GM18858 (cell line): ENCODE data around the gene RNF121.

Source experiments
- ATAC-seq: cut with Tn5 transposase; IDR thresholded peaks from one replicate; pipeline ENCODE4 v1.9.1; 2021; ENCODE audit not compliant: unreplicated experiment

The RNF121 gene

DNA sequence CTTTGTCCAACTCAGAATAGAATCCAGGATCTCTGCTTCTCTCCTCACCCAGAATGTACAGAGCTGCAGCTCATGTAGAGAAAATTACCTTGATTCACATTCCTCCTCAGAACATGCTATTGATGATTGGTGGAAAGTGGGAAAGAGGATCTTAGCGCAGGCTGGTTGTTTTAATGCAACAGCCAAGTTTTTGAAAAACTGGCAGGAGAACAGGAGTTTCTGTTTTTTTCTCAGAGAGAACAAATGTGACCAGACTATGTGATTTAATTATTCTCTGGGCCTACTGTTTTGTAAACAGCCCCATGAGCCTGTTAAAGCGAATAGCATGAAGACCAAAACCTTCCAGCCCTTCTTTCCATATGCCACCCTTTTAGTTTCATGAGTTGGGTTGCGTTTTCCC is 50.8 kb downstream of the RNF121 start:
- no peak for ATAC-seq

DNA sequence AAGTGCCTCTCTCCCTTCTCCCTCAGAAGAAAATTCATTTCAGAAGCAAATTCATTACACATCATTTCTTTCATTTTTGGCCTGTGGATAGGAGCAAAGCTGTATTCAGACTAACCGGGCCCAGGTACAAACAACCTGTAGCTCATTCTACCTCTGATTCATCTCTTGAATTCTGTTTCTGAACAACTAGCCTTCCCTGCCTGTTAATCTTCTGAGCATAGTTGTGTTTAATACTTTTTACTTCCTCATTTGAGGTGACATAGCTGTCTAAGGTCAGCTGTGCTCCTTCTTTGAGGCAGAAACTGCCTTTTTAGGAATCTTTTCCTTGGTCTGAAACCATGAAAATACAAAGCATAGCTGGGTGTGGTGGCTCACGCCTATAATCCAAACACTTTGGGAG is 57.3 kb downstream of the RNF121 start:
- no peak for ATAC-seq

DNA sequence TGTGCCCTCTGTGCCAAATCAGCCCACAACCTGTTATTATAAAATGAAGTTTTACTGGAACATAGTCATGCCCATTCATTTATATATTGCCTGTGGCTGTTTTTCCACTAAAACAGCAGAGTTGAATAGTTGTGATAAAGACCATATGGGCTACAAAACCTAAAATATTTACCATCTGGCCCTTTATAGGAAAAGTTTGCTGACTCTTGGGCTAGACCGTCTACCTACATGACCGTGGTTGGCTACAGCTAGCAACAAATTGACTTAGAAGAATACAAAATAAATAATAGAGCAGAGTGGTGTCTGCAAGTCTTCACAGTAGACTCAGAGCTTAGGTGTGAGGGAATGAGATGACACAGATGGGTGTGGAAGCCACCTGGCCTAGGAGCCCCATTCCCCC is 58.7 kb downstream of the RNF121 start:
- no peak for ATAC-seq

DNA sequence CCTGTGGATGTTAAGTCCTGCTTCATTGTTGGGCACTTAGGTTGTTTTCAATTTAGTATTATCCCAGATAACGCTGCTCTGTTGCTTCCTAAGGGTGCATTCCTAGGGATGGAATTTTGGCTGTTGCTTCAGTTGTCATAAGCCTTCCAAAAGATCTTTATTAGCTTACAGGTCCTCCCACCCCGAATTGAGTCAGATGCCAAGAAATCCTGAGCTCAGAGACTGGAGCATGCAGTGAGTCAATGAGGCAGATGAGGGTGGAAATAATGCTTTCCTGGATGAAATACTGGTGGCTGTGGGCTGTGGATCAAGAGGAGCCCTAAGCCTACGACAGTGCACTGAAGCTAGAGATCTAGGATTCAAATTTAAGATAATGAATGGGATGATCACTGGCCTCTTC is 59.2 kb downstream of the RNF121 start:
- no peak for ATAC-seq

DNA sequence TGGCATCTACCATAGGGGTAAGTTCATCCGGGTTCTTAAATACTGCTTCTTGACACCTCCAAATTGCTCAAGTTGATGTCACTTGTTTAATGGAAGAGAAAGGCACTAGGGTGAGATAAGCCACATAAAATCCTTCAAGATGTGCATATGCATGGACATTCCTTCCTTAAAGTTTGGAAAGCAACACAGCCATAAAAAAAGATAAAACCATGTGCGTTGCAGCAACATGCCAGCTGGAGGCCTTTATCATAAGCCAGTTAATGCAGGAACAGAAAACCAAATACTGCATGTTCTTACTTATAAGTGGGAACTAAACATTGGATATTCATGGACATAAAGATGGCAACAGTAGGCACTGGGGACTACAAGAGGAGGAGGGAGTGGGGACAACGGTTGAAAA is 61.9 kb downstream of the RNF121 start:
- ATAC-seq: no peak

DNA sequence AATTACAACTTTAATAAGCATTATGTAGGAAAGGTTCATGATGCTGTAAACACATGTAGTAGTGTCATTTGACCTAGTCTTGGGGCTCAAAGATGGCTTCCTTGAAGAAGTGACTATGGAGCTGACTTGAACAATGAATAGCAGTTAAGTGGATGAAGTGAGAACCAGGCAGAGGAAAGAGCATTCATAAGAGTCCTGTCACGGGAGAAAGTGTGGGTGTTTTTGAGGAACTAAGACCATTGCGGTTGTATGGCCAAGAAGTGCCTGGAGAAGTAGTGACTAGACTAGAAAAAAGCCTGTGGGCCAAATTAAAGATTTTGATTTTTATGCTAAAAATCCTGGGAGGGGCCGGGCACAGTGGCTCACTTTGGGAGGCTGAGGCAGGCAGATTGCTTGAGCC is 62.6 kb downstream of the RNF121 start:
- ATAC-seq: peak; percentile 61

DNA sequence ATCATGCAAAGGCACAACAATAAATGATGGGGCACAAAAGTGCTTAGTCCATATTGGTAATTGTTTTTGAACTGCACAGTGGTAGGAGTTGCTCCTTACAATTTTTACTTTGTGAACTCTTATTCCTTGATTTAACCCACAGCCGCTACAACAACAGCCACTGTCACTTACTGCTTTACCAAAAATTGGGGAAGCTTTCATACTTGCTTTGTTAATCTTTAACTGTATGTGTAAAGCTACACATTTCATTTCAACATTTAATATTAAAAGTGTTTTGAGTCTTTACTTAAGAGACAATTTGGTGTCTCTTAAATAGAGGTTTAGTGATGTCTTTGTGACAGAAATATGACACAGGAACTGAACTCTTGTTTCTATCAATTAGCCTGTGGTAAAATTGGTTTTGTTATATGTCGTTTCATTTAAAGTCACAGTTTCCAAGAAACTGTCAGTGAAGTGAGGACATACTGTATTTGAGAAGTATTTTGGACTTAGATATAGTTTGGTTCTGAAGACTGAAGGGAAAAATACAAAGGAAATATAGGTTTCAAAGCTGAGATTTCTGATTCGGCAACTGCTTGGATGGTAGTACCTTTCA is 63.4 kb downstream of the RNF121 start:
- no peak for ATAC-seq

DNA sequence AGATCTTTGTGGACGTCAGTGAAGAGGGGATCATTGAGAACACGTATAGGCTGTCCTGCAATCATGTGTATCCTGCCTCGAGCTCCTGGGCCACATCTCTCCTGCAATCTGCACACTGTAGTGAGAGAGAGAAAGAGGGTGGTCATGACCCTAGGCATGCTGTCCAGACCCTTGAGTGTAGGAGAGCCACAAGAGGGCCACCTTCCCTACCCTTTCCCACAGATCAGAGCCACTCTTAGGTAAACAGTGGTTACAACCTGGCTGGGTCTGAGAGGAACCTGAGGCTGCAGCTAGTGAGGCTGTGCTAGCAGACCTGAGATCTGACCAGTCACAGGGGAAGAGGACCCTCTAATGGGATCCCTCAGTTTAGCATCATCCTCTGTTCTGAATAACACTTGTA is 65.9 kb downstream of the RNF121 start:
- ATAC-seq: no peak

DNA sequence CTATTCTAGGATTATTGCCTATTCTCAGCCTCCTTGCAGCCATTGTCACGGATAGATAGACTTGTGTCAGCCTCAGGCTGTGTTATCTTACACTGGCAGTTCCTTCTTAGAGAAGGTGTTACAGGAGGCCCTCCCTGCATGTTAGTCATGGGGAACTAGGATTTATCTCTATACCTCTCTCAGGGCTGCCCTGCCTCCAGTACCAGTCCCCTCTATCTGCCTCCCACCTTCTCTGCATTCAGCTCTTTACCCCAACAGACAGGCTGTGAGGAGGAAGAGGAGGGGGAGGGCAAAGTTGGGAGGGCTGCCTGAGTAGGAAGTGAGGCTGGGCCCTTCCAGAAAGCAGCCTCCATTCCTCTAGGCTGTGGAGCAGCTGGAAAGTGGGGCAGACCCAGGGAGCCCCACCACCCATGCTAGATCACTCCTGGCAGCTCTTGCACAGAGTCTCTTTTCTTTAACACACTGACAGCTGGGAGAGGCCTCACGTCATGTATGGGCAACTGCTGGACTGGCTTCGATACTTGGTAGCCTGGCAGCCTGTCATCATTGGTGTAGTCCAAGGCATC is 67.0 kb downstream of the RNF121 start:
- ATAC-seq: no peak

DNA sequence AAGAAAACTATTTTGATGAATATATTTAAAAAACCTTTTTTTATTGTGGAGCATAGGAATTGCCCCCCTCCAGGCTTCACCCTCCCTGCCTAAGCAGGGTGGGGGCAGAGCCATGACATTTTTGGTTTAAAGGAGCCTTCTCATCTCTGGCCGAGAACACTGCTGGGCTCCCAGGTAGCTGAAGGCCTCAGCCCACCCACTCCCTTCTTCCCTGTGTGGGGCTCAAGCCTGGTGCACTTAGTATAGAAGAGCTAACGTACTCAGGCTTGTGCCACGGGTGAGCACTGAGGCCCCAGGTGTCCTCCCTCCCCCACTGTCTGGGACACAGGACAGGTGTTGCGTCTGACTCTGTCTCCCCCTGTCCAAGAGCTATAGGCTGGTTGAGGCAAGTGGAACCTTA is 67.7 kb downstream of the RNF121 start:
- ATAC-seq: no peak

DNA sequence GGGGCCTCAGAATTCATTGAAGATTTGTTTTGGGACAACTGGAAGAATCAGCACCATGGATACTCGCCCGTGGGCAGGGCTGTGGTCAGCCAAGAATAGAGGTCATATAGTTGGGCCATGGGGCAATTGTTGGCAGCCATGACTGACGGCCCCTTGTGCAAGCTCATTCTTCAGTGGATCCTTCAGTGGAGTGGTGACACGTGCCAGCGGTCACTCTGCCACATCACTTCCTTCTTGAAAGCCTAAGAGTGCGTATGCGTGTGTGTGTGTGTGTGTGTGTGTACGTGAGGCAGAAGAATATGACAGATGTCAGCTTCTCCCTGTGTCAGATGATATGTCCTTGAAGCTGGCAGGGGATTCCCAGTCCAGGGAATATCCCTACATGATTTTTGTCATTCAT is 68.1 kb downstream of the RNF121 start:
- ATAC-seq: no peak

DNA sequence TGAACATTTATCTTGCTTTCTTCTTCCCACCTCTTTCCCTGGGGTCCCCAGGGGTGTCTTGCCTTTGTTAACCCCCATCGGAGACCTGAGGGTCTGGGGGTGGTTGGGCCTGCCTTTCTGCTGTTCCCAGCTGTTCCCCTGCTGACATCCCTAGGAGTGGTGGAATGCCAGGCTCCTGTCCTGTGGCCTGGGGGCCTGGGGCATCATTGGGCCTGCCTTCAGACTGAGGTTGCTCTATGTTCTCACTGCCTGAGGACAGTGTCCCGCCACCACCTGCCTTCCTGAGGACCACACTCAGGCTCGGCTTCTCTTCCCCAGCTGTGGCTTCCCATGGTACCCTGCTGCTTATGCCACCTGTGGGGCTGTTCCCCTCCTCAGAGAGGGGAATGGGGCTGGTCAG is 68.7 kb downstream of the RNF121 start:
- ATAC-seq: no peak

DNA sequence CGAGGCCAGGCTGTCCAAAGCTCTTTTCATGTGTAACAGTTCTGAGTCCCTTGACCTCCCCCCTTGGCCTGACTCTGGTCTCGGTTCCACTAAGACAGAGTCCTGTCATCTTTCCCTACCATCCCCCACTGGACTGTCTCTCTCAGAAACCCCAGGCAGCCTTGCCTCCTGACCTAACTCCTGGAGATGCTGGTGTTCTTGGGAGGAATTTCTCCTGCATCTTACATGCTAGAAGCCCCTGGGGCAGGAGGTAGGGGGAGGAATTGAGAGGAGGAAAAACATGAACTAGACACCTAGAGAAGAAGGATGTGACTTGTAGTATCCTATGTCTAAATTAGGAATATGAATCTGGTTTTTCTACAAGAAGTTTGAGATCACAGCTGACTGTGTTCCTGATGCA is 69.2 kb downstream of the RNF121 start:
- no peak for ATAC-seq

DNA sequence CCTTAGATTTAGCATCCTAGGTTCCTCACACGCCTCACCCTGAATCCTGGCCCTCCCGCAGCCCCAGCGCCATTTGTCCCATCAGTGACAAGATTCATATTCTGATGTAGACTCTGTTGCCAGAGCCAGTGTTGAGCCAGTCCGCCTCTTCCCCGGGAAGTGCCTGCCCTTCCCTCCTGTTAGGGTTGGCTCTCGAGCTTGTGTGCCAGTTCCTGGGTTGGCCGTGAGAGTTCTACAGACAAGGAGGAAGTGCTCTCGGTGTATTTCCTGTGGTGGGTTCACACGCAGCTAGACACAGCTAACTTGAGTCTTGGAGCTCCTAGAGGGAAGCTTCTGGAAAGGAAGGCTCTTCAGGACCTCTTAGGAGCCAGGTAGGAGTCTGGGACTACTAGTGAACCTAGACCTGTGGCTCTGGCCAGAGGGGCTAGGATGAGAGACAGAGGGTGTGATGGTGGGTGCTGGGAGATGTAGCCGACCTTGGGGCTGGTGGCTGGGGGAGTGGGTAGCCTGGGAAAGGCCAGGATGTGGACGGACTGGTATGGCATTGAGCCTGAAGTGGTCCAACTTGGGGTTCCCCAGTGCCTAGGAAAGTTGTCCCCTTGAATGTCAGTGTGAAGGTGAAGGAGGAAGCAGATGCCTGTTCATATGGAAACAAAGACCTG is 69.9 kb downstream of the RNF121 start, which contains the start of gene IL18BP:
Gene IL18BP (plus strand): TSS at position 261 of the 662 bp plus-strand sequence. CDS start 1,076 bp downstream, outside the sequence.
- ATAC-seq: no peak

DNA sequence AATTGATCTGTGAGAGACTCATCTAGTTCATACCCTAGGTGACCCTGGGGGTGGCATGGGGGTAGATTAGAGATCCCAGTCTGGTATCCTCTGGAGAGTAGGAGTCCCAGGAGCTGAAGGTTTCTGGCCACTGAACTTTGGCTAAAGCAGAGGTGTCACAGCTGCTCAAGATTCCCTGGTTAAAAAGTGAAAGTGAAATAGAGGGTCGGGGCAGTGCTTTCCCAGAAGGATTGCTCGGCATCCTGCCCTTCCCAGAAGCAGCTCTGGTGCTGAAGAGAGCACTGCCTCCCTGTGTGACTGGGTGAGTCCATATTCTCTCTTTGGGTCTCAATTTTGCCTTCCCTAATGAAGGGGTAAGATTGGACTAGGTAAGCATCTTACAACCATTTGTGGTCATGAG is 70.5 kb downstream of the RNF121 start:
- ATAC-seq: no peak

DNA sequence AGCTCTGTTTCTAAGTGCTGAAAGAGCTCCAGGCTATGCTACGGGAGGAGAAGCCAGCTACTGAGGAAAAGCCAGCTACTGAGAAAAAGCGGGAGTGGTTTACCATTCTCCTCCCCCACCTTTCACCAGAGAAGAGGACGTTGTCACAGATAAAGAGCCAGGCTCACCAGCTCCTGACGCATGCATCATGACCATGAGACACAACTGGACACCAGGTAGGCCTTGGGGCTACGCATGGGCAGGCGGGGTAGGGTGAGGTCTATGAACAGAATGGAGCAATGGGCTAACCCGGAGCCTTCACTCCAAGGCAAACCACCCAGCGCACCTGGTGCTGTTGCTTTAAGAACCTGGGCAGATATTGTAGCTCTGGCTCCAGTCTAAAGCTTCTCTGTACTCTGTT is 71.0 kb downstream of the RNF121 start:
- no peak for ATAC-seq

DNA sequence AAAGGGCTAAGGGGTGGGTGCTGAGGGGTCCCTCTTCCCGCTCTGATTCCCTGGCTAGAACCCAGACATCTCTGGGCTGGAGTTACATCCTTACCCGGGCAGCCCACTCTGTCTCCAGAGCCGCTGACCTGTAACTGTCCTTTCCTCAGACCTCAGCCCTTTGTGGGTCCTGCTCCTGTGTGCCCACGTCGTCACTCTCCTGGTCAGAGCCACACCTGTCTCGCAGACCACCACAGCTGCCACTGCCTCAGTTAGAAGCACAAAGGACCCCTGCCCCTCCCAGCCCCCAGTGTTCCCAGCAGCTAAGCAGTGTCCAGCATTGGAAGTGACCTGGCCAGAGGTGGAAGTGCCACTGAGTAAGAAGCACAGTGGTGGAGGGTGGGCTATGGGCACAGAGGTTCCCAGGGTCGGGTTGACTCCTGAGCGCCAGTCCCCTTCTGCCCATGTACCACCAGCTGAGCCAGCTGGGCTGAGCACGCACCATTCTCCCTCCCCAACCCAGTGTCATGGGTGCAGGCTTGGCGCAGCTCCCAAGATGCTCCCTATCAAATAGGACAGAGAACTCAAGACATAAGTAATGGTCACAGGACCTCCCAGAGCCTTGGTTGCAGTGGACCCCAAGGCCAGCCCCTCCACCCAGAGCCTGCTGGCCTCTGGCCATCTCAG is 71.5 kb downstream of the RNF121 start:
- ATAC-seq: no peak

DNA sequence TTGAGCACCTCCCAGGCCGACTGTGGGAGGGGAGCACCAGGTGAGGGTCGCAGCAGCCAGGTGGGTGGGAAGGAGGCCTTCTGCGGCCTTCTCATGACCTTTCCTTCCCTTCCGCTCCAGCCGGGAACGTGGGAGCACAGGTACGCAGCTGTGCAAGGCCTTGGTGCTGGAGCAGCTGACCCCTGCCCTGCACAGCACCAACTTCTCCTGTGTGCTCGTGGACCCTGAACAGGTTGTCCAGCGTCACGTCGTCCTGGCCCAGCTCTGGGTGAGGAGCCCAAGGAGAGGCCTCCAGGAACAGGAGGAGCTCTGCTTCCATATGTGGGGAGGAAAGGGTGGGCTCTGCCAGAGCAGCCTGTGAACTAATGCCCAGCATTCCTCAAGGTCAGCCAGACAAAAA is 72.4 kb downstream of the RNF121 start:
- ATAC-seq: no peak

DNA sequence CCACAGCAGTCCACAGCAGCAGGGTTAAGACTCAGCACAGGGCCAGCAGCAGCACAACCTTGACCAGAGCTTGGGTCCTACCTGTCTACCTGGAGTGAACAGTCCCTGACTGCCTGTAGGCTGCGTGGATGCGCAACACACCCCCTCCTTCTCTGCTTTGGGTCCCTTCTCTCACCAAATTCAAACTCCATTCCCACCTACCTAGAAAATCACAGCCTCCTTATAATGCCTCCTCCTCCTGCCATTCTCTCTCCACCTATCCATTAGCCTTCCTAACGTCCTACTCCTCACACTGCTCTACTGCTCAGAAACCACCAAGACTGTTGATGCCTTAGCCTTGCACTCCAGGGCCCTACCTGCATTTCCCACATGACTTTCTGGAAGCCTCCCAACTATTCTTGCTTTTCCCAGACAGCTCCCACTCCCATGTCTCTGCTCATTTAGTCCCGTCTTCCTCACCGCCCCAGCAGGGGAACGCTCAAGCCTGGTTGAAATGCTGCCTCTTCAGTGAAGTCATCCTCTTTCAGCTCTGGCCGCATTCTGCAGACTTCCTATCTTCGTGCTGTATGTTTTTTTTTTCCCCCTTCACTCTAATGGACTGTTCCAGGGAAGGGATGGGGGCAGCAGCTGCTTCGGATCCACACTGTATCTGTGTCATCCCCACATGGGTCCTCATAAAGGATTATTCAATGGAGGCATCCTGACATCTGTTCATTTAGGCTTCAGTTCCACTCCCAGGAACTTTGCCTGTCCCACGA is 73.2 kb downstream of the RNF121 start:
- no peak for ATAC-seq

DNA sequence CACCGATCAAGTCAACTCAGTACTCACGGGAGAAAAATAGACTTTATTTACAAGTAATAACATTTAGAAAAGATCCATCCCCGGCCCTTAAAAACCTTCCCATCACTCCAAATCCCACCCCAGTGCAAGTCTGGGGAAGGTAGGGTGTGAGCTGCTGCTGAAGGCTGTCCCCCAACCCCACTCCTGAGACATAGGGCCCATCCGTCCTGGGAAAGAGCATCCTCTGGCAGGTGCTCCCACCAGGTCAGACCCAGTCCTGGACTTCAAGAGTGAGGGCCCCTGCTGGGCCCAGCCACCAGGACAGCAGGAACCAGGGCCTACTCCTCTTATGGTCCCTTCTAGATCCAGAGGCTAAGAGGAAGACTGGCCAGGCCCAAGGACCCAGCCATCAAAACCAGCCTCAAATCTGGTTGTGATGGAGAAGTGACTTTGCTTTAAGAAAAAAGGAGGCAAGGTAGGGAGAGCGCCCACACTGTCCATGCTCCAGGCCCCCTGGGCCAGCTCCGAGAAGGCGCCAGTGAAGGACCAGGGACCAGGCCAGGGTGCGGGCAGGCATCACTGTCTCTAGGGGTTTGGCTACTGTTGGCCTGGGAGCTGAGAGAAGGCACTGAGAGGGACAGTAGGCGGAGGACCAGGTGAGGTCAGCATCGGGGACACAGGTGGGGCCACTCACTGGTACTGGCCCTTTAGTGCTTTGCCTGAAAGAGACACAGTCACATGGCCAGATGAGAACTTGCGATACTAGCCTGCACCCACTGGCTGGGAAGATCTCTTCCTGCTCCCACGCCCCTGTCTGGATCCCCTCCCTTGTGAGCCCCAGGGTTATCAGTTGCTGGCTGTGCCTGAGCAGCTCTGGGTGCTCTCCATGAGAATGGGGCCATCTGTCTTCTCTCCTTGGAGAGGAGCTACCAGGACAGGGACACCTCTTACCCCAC is 74.3 kb downstream of the RNF121 start:
- no peak for ATAC-seq
